ENCODE results near the gene PTPRU.

DNA sequence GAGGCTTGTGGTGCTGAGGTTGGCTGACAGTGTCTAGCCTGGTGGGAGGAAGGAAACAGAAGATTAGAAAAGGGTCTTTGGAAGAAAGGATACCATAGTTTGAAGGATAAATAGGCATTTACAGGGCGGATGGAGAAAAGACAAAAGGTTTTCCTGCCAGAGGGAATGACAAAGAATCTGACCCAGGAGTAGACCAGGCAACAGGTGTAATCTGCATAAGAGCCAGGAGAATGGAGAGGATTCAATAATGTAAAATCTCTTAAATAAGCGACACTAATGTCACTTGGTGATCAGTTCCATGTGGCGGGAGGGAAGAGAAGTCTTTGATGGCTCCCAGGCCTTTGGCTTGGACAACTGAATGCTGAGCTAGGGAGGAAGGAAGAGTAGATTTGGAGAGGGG lies 15.0 kb upstream of the PTPRU start:
- TF ChIP-seq YY1 (IDR thresholded peaks at IDR 0.05; ENCODE audit: insufficient read depth, insufficient read length) = no peak
- TF ChIP-seq ZNF274 (IDR thresholded peaks at IDR 0.05; ENCODE audit: low read depth, low read length) = no peak
- no peak for TF ChIP-seq SUZ12 (IDR thresholded peaks at IDR 0.05; ENCODE audit: extremely low read depth, insufficient read depth, insufficient read length)
